HG02759 (cell line): ENCODE measurements around the gene ANO1.

Source experiments
- ATAC-seq: cut with Tn5 transposase; IDR thresholded peaks from one replicate; pipeline ENCODE4 v1.9.1; 2021; ENCODE audit warnings: mild to moderate bottlenecking, moderate library complexity; ENCODE audit not compliant: unreplicated experiment

ANO1 gene

GRCh38 chr11:70049045-70049444 is 29.1 kb upstream of the ANO1 start:
- ATAC-seq, result no peak

- no peak for ATAC-seq
These were observed 27.9 kb upstream of the ANO1 start for GRCh38 chr11:70050243-70050642.

GRCh38 chr11:70054004-70054403 is 24.1 kb upstream of the ANO1 start:
- ATAC-seq, result no peak

GRCh38 chr11:70055444-70055843 is 22.7 kb upstream of the ANO1 start:
- no peak for ATAC-seq

GRCh38 chr11:70057080-70057479 is 21.0 kb upstream of the ANO1 start:
- no peak for ATAC-seq

- no peak for ATAC-seq
These were observed 18.1 kb upstream of the ANO1 start for GRCh38 chr11:70059971-70060370.

- no peak for ATAC-seq
These were observed 17.4 kb upstream of the ANO1 start for GRCh38 chr11:70060611-70061293.

- no peak for ATAC-seq
These were observed 16.4 kb upstream of the ANO1 start for GRCh38 chr11:70061734-70062133.

GRCh38 chr11:70063121-70063520 is 15.0 kb upstream of the ANO1 start:
- no peak for ATAC-seq

- ATAC-seq, result no peak
These were observed 14.6 kb upstream of the ANO1 start for GRCh38 chr11:70063555-70063954.

GRCh38 chr11:70064008-70064725 is 13.9 kb upstream of the ANO1 start:
- ATAC-seq, result no peak

GRCh38 chr11:70064726-70065317 is 13.3 kb upstream of the ANO1 start:
- ATAC-seq, result no peak

- no peak for ATAC-seq
These were observed 12.6 kb upstream of the ANO1 start for GRCh38 chr11:70065318-70066135.

- no peak for ATAC-seq
These were observed 12.0 kb upstream of the ANO1 start for GRCh38 chr11:70066136-70066520.

GRCh38 chr11:70066628-70067027 is 11.5 kb upstream of the ANO1 start:
- no peak for ATAC-seq

GRCh38 chr11:70067036-70067435 is 11.1 kb upstream of the ANO1 start:
- no peak for ATAC-seq

- no peak for ATAC-seq
These were observed 10.4 kb upstream of the ANO1 start for GRCh38 chr11:70067591-70068341.

GRCh38 chr11:70068345-70068744 is 9.8 kb upstream of the ANO1 start:
- ATAC-seq, result no peak

GRCh38 chr11:70068950-70069349 is 9.2 kb upstream of the ANO1 start:
- no peak for ATAC-seq

GRCh38 chr11:70070706-70071105 is 7.4 kb upstream of the ANO1 start:
- no peak for ATAC-seq

- ATAC-seq, result no peak
These were observed 6.1 kb upstream of the ANO1 start for GRCh38 chr11:70071996-70072395.
